DND-41 (cell line): ENCODE measurements around the gene TMEM132D.

ENCODE experiments used
- CTCF ChIP-seq: IDR thresholded peaks from 2 replicates; pipeline ENCODE4 v1.5.1; 2012; ENCODE audit warnings: borderline replicate concordance, low read length, moderate library complexity, mild to moderate bottlenecking; ENCODE audit not compliant: poor library complexity, severe bottlenecking; ENCODE audit errors: extremely low read depth
- EZH2 ChIP-seq: IDR thresholded peaks from 3 replicates; pipeline ENCODE4 v1.6.1; 2012; ENCODE audit warnings: borderline replicate concordance, low read depth, mild to moderate bottlenecking, moderate library complexity, low read length, inconsistent platforms; ENCODE audit not compliant: severe bottlenecking

DNA sequence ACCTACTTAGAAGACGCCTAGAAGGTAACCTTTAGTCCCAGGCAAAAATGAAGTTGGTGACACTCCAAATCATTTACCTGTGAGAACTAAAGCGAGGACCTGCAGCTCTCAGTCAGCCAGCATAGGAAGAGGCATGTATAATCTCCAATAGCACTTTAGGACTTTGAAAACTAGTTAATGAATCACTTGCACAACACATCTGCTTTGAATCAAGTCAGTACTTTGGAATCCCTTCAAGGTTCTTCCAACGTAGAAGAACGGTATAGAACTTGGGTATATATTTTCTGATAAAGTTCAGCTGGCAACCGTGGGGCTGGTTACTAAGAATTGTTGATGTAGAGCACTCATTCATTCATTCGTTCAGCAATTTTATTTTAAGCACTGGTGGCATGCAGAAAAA, 251.9 kb downstream of the TMEM132D start:
- no peak for TF ChIP-seq CTCF
- TF ChIP-seq EZH2, result no peak
